Measurements from ENCODE around the gene HAUS3.

Gene HAUS3

GRCh38 chr4:2287594-2287915 is 45.6 kb upstream of the HAUS3 start:
- TF ChIP-seq CTCF (IDR thresholded peaks at IDR 0.05; ENCODE audit: insufficient read depth, low read depth, low read length, missing control alignments), result no peak
- no peak overlapping the region for H3K4me3 ChIP-seq (ENCODE audit: low read length)
- no peak for DNase-seq (ENCODE audit: low read depth)

GRCh38 chr4:2286904-2287593 is 45.1 kb upstream of the HAUS3 start:
- DNase-seq (ENCODE audit: low read depth), result no peak
- no peak overlapping the region for H3K4me3 ChIP-seq (ENCODE audit: low read length)
- no peak for TF ChIP-seq CTCF (IDR thresholded peaks at IDR 0.05; ENCODE audit: insufficient read depth, low read depth, low read length, missing control alignments)

- no peak overlapping the region for H3K4me3 ChIP-seq (ENCODE audit: low read length)
- TF ChIP-seq CTCF (IDR thresholded peaks at IDR 0.05; ENCODE audit: insufficient read depth, low read depth, low read length, missing control alignments), result no peak
- no peak for DNase-seq (ENCODE audit: low read depth)
Measured at GRCh38 chr4:2285613-2286381, 43.9 kb upstream of the HAUS3 start.

- DNase-seq (ENCODE audit: low read depth), result no peak
- no peak for TF ChIP-seq CTCF (IDR thresholded peaks at IDR 0.05; ENCODE audit: insufficient read depth, low read depth, low read length, missing control alignments)
- H3K4me3 ChIP-seq (ENCODE audit: low read length), result no peak overlapping the region
Measured at GRCh38 chr4:2284934-2285612, 43.2 kb upstream of the HAUS3 start.

GRCh38 chr4:2284161-2284933 is 42.4 kb upstream of the HAUS3 start:
- DNase-seq (ENCODE audit: low read depth), result no peak
- TF ChIP-seq CTCF (IDR thresholded peaks at IDR 0.05; ENCODE audit: insufficient read depth, low read depth, low read length, missing control alignments), result no peak
- no peak overlapping the region for H3K4me3 ChIP-seq (ENCODE audit: low read length)

GRCh38 chr4:2283199-2283711 is 41.3 kb upstream of the HAUS3 start:
- no peak for TF ChIP-seq CTCF (IDR thresholded peaks at IDR 0.05; ENCODE audit: insufficient read depth, low read depth, low read length, missing control alignments)
- DNase-seq (ENCODE audit: low read depth), result no peak
- H3K4me3 ChIP-seq (ENCODE audit: low read length), result no peak overlapping the region

Measured in epithelial cell of esophagus (primary cell).